ENCODE measurements around the gene SMG6.
"Not testable (repeated sequence)": the region's sequence is repeated elsewhere in the genome, so short reads cannot be mapped to it uniquely, and the experiment has no call there.

Gene SMG6

DNA sequence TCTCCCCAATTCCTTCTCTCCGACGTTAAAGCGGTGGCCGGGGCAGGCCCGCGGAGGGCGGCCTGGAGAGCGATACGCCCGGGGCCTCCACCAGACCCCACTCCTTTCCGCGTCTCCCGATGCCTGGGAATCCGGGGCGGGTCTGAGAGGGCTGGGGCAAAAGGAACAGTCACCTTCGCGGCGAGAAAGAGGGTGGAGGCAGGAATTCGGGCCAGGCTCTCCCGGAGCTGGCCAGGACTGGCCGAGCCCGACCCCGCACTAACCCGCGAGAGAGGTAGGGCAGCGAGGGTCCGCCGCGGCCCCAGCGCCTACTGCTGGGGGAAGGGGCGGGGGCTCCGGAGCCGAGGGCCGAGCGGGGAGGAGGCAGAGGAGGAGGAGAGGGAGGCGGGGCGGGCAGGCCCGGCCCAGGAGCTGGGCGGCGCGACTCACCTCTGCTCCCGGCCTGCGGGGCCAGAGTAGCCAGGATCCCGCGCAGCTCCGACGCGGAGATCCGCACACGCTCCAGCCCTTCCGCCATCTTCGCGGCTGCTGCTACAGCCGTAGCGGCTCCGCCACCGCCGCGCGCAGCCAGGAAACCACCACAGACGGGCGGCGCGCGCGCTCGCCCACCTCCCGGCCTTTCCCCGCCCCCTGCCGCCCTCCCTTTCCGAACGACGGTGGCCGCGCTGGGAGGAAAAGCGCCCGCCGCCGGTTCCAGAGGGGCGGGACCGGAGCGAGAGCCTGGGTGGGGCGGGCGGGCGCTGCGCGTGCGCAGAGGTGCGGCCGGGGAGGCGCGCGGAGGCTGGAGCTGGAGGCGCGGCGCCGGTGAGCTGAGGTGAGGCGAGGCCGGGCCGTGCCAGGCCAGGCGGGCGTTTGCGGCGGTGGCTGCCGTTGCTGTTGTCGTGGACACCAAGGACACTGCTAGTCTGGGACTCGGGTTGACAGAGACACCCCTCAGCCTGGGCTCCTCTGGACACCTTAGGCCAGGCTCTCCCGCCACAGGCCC lies at the start of gene SMG6, which contains the start of gene SRR:
Gene SMG6 (minus strand): TSS at position 582 of the 985 bp plus-strand sequence. CDS start 65 bp downstream, at position 517.
Gene SRR (plus strand): TSS at position 747 of the 985 bp plus-strand sequence. CDS start 11,611 bp downstream, outside the sequence.
- DNase-seq: peak; percentile 81

DNA sequence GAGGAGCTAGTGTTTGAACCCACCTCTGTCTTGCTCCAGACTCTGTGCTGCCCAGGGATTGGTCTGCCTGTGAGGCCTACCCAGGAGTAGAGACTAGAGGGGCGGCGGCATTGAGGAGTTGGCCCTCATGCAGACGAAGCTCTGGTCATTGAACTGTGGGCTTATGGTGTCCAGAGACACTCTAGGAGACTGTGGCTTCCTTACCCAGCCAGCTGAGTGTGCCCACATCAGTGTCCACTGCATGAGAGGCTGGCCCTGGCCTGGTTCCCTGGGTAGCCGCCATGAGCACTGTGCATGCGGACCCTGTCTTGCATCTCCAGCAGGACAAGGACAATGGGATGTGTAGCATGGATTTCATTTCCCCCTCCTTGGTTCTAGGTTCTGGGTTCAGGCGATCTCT lies 47.7 kb upstream of the SMG6 start:
- DNase-seq: no peak

DNA sequence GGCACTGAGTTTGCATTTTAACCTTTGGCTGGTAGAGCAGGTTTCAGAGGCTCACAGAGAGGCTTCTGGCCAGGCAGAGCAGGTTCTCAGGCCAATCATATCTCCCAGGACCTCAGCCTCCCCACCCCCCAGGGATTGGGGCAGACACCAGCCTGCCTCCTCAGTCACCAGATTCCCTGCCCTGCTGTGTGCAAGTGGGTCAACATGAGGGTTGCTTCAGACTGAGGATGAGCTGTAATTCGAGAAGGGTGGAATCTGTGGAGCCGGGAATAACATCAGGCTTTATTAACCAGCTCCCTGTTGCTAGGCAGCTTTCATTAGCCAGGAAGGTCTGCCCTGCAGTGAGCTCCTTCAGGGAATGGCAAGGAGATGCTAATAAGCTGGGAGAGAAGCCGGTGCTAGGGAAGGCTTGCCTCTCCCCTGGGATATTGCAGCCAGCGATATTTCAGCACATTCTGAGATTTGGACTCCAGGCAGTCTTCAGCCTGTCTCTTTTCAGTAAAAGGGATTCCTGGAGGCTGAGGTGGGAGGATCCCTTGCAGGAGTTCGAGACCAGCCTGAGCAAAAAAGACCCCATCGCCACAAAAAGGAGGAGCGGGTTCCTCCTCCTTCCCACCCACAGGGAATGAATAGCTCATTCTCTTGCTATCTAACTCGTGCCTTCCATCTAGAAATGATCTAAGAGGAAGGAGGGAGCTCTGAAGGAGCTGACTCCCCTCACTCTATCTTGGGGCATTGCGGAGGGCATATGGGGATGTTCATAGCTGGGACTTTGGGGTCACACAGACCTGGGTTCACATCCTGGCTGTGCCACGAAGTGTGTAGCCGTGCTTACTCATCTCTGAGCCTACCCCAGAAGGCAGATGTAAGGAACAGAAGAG lies 44.5 kb upstream of the SMG6 start:
- no peak for DNase-seq

DNA sequence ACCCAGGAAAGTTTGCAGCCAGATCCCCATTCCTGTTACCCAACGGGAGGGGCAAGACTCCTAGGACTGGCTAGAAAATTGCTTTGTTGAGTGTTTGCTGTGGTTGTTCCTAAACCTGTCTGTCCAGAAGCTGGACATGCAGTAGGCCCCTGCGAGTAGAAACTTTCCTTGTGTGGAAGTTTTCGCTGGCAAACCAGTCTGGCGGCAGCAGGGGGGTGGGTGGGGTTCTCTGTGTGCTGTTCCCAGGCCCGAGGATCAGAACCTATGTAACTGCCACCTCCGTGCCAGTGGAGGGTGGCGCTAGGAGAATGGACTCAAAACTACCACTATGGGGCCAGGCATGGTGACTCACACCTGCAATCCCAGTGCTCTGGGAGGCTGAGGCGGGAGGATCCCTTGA lies 42.9 kb upstream of the SMG6 start:
- no peak for DNase-seq

DNA sequence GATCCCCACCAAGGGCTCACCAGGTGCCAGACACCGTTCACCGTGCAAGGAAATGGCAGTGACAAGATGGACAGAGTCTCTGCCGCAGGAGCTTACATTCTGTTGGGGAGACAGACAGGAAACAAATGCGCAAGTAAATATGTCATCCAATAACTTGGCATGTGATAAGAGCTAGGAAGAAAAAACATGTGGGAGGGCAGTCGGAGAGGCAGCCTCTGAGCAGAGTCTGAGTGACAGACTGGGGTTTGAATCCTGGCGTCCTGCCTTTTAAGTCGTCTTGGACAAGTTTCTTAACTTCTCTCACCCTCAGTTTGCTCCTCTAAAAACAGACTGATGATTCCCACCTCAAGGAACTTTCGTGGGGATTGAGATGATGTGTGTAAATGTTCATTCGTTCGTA lies 40.9 kb upstream of the SMG6 start:
- no peak for DNase-seq

DNA sequence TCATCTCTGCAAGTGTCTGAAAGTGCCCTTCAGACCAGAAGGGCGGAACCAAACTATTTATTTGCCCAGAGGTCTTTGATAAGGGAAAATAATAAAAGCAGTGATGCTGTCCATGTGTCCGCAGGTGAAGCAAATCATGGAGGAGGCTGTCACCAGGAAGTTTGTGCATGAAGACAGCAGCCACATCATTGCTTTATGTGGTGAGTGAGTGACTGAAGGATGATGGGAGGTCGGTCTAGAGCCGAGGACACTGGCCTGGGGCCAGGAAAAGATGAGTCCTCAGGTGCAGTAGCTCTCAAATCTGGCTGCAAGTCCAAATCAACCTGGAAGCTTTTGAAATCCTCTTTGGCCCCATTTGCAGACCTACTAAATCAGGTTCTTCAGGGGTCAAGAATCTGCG lies 39.8 kb upstream of the SMG6 start:
- DNase-seq: no peak

DNA sequence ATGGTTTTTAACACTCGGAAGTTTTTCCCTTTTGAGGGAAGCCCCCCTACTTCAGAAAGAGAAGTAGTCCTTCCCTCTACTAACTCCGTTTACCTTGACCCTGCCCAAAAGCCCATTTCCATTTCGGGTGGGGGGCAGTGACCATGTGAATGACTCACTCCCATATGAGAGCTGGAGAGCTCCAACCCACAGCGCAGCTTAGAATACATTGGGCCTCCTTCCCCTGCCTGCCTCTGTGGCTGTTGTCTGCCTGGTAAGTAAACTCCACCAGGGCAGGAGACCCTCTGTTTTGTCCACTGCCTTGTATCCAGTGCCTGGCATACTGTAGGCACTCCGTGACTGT lies 34.7 kb upstream of the SMG6 start:
- DNase-seq: no peak

DNA sequence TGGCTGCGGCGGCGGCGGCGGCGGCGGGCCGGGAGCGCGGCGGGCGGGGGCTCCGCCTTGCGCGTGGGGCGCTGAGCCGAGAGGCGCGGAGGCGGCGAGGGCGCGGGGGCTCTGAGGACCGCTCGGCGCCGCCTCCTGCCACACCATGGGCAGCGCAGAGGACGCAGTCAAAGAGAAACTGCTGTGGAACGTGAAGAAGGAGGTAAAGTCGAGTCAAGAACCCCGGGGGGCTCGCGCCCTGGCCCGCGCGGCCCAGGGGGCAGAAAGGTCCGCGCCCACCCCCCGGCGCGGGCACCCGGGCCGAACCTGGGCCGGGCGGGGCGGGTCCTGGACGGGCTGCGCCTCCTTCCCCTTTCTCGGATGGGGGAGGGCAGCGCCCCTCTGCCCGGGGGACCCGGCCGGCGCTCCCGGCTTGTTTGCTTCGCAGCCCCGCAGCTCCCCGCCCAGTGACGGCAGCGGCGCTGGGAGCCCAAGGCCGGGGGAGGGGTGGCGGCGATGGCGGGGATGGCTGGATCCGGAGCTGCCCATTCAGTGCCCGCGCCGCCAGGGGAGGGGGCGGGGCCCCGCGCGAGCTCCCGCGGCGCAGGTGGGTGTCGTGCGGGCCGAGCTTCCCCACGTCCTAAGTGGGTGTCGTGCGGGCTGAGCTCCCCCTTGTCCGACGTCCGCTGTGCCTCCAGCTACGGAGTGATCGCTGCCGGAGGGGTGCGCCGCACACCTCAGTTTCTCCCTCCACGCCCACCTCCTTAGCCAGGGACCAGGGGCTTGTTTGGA lies 34.1 kb upstream of the SMG6 start:
- no peak for DNase-seq

DNA sequence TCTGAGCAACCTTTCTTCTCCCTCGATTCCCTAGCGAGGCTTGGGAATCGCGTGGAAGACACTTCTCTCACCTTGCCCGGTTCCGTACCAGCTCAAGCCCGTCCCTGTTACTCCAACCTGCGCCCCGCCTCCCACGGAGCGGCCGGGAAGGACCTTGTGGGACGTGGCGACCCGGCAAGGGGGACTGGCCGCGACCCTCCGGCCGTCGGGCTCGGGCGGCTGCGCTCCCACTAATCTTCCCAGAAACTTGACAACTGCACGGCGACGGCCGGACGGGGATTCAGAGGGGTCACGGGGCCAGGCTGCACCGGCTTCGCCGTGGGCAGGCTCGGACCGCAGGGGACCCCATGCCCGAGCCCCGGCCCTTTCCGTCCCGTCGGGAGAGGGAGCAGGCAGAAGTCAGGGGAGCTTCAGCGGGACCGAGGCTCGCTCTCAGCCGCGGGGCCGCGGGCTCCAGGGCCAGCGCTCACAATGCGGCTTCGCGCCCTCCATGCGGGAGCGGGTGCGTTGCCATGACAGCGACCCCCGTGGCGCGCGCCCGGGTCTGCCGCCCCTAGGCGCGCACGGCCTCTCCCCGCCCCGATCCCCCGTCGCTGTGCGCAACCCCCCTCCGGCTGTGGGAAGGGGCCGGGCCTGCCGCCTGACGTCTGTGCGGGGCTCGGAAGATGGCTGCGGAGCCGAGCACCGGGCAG lies 33.4 kb upstream of the SMG6 start, which contains the start of gene SGSM2:
Gene SGSM2 (plus strand): TSS at position 650 of the 692 bp plus-strand sequence. CDS start 188 bp downstream, outside the sequence.
- DNase-seq: no peak

DNA sequence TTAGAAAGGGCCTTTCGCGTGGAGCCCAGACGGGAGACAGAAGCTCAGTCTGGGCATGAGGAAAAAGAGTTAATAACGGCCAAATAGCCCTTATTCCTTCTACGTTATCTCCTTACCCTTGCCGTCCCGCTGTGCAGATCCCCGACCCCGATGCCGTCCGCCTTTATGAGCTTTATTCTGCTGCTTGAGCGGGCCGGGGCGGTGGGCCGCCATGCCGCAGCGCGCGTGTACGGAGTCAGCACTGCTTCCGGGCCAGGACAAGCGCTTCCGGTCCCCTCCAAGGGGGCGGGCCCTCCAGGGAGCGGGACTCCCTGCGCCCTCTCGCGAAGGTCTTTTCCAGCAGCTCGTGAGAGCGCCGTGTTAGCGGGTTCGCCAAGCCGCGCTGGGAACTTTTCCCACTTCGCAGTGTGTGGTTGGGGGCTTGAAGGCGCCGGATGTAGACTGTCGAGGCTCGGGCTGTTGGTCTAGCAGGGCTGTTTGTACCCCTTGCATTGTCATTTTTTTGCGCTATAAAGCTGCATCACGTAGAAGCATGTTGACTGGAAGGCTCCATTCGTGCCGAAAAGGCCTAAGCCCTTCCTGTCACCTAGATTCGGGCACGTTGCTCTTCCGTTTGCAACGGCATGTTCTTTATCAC lies 32.7 kb upstream of the SMG6 start, which contains the start of gene TSR1:
Gene TSR1 (minus strand): TSS at position 243 of the 637 bp plus-strand sequence. CDS start 30 bp downstream, at position 213.
- peak; percentile 61 for DNase-seq

DNA sequence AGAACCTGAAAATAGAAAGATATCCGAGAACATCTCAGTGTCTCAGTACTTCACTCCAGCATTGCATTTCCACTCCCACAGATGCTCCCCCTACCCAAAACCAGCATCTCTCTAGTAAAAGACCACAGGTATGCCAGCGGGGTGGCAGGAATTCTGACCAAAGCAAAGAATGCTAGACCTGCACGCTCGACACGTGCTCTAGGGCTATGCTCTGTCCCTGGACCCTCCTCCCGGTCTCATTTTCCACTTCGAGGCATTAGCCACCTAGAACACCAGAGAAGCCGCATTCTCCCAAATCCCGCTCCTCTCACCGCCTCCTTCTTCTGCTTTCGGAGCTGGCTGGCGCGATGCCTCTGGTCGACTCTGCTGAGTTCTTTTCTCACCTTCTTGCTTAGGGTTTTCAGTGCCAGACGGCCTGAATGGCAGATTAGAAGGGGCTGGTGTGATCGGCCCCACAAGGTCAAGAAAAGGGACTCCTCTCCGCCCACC lies 32.2 kb upstream of the SMG6 start:
- no peak for DNase-seq

DNA sequence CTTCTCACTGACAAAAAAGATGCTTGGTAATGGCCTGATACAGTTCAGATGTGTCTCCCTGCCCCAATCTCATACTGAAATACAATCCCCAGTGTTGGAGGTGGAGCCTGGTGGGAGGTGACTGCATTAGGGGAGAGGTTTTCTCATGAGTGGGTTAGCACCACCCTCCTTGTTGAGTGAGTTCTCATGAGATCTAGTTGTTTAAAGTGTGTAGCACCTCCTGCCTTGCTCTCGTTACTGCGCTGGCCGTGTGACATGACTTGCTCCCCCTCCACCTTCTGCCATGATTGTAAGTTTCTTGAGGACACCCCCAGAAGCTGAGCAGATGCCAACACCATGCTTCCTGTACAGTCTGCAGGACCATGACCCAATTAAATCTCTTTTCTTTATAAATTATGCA lies 27.7 kb upstream of the SMG6 start:
- no peak for DNase-seq

DNA sequence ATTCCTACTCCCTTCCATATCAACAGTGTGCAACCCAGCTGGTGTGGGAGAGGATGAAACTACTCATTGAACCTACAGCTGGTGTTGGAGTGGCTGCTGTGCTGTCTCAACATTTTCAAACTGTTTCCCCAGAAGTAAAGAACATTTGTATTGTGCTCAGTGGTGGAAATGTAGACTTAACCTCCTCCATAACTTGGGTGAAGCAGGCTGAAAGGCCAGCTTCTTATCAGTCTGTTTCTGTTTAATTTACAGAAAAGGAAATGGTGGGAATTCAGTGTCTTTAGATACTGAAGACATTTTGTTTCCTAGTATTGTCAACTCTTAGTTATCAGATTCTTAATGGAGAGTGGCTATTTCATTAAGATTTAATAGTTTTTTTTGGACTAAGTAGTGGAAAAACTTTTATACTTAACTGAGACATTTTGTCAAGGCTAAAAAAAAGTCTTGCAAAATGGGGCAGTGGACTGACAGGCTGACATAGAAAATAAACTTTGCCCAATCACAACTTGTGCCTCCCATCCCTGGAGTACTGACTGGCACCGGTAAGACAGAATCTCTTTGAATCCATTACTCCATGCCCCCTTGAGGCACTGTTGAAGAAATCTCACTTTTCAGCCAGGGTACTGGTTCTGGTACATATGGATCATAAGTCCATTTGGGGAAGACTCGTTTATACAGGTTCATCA lies 20.2 kb upstream of the SMG6 start:
- no peak for DNase-seq

DNA sequence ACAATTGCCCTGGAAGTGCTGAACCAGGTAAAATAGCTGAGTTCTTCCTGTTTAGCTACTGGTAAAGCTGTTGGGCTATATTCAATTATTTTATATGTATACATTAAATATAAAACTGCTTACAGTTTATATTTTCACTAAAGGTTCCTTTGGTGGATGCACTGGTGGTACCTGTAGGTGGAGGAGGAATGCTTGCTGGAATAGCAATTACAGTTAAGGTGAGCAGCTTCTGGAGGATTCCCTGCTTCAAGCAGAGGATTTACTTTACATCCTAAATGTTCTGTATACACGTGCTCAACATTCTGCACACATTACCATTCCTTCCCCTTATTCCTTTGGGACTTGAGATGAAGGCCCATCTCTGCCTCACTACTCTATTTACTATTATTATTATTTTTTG lies 17.8 kb upstream of the SMG6 start:
- DNase-seq: no peak

DNA sequence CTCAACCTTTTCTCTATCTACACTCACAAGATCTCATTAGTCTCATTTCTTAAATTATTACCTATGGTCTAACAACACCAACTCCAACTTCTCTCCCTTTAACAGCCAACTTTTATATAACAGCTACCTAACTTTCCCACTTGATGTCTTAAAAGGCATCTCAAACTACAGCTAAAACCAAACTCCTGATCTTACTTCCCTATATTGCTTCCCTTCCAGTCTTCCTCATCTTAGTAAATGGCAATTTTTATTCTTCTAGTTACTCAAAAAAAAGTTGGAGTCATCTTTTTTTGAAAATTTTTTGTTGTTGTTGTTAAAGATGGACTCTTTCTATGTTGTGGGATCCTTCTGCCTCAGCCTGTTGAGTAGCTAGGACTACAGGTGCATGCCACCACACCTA lies 15.5 kb upstream of the SMG6 start:
- DNase-seq: no peak

DNA sequence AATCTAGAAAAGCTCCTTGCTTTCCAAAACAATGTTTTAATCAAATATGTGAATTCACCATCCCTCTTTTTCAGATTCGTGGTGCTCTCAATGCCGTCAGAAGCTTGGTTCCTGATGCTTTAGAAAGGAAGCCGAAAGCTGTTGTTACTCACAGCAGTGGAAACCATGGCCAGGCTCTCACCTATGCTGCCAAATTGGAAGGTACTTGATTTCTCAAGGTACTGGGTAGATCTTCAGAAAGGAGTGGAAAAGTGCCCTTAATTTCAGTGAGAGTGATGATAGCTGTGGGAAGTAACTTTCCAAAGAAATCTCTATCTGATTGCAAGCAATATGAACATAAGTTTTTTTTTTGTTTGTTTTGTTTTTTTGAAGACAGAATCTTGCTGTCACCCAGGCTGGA lies 14.2 kb upstream of the SMG6 start:
- no peak for DNase-seq

DNA sequence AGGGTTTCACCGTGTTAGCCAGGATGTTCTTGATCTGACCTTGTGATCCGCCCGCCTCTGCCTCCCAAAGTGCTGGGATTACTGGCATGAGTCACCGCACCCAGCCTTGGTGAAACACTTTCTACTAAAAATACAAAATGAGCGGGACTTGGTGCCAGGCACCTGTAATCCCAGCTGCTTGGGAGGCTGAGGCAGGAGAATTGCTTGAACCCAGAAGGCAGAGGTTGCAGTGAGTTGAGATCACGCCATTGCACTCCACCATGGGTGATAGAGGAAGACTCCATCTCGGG lies 13.3 kb upstream of the SMG6 start:
- not testable (repeated sequence) for DNase-seq

DNA sequence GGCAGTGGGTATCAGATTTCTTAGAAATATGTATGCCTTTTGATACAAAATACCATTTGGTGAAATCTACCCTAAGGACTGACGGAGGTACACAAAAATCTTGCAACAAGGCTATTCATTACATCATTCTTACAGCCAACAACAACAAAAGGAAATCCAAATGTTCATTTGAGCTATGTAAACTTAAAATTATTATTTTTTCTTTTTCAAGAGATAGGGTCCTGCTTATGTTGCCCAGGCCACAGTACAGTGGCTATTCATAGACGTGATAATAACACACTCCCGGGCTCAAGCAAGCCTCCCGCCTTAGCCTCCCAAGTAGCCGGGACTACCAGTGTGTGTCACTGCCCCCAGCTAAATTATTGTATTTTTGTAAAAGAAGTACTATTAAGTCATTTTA lies 9.2 kb upstream of the SMG6 start:
- no peak for DNase-seq

DNA sequence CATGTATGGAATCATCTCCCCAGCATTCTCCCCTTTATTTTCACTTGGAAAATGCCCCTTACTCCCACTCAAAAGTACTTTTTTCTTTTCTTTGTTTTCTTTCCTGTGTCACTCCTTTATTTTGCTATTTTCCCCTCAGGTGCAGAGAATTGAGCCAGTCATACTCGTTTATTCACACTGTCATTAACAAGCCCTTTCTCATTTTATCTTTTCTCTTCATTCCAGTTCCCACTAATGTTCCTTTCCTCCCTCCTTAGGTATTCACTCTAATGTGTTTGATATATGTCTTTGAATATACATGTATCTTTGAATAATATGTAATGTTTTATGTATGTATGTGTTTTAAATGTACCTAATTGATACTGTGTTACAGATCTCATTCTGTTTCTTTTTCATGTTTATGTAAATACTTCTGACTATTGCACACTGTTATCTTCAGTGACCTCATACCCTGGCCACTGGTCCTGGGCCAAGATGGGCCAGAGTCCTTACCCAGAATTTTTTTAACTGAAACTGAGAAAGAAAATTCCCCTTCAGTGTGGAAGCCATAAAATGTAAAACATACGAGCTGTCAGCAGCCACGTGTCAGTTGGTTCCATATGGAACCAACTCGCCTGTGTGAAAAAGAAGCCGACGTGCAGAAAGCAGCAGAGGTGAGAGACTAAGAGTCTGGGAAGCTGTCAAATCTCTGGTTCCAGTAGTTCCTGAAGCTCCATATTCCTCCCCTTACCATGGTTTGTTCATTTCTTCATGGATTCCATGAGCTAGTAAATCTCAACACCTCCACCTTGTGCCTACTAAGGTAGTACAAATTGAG lies 6.0 kb upstream of the SMG6 start:
- no peak for DNase-seq

DNA sequence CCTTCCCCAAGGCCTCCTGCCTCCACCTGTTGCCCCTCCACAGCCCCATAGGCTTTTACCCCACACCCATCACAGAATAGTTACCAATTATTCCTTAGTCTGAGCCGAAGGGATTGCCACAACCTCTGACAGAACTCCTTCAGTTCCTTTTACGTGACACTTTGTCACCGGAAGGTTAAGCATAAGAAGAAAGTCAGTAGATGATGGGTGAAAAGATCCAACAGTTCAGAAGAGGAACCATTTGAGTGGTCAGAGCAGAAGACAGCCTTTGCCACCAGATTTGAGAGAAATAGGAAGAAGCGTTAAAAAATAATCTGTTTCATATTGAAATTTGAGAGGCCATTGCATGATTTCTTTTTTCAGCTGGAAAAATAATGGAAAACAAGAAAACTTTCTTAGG lies 1.3 kb upstream of the SMG6 start:
- no peak for DNase-seq
